ENCODE results near the gene CLDN9.

DNA sequence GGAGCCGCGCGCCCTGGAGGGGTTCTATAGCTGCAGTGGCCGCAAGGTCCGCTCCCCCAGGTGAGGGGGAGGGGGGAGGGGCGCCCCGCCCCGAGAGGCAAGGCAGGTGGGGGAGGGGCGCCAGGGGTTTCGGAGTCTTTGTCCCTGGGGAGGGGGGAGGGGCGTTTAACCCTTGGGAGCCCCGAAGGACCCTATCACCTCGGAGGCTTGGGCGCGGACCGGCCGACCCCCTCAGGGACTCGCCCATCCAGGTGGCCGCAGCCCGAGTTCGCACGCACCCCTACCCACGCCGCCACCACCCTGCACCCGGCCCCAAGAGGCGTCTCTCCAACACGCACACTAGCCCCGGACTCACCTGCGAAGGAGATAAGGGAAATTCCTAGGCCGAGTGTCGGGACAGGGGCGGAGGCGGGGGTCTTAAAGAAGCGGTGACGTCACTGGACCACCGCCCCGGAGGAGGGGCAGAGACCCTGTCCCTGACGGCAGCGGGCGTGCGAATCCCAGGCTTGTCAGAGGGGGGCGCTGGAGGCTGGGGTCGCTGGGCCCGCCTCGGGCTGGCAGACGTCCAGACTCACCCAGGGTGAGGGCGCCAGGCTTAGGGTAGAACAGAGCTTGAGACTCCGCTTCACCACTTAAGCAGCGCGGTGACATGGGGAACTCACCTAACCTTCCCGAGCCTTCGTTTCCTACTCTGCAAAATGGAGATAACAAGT lies 5.2 kb downstream of the CLDN9 start, which contains the start of gene CLDN6:
- TF ChIP-seq MED1 (CRISPR knock-in tag; IDR thresholded peaks at IDR 0.05; ENCODE audit: borderline replicate concordance) = no peak
- TF ChIP-seq ASH1L (IDR thresholded peaks at IDR 0.05; ENCODE audit: borderline replicate concordance, low read depth, partially characterized antibody) = no peak
- TF ChIP-seq, protein P1, sequence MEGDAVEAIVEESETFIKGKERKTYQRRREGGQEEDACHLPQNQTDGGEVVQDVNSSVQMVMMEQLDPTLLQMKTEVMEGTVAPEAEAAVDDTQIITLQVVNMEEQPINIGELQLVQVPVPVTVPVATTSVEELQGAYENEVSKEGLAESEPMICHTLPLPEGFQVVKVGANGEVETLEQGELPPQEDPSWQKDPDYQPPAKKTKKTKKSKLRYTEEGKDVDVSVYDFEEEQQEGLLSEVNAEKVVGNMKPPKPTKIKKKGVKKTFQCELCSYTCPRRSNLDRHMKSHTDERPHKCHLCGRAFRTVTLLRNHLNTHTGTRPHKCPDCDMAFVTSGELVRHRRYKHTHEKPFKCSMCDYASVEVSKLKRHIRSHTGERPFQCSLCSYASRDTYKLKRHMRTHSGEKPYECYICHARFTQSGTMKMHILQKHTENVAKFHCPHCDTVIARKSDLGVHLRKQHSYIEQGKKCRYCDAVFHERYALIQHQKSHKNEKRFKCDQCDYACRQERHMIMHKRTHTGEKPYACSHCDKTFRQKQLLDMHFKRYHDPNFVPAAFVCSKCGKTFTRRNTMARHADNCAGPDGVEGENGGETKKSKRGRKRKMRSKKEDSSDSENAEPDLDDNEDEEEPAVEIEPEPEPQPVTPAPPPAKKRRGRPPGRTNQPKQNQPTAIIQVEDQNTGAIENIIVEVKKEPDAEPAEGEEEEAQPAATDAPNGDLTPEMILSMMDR (IDR thresholded peaks at IDR 0.05 in 2 of 3, conservative IDR thresholded peaks at IDR 0.05 in 1 of 3; ENCODE audit: insufficient read depth in 2 of 3, low read depth in 1 of 3, low read length in 3 of 3) = peak; percentile 60 to 73 (median 62); a peak in 5 of 6 replicates
- TF ChIP-seq NBN (IDR thresholded peaks at IDR 0.05; ENCODE audit: low read depth) = no peak
- no peak for TF ChIP-seq ELF4 (CRISPR knock-in tag; IDR thresholded peaks at IDR 0.05)
- TF ChIP-seq ZNF609 (CRISPR knock-in tag; IDR thresholded peaks at IDR 0.05; ENCODE audit: borderline replicate concordance) = no peak
- TF ChIP-seq THAP7 (CRISPR knock-in tag; IDR thresholded peaks at IDR 0.05) = no peak
- no peak for TF ChIP-seq ZNF57 (CRISPR knock-in tag; IDR thresholded peaks at IDR 0.05)
- TF ChIP-seq ZBED1 (IDR thresholded peaks at IDR 0.05) = no peak
- no peak for TF ChIP-seq ZNF232 (CRISPR knock-in tag; IDR thresholded peaks at IDR 0.05)
- TF ChIP-seq EZH2 (IDR thresholded peaks at IDR 0.05; ENCODE audit: borderline replicate concordance, low read depth, low read length) = no peak
- no peak for TF ChIP-seq TRIM24 (IDR thresholded peaks at IDR 0.05)
- no peak for TF ChIP-seq HNRNPH1 (optimal IDR thresholded peaks at IDR 0.05; ENCODE audit: low read depth, low read length)
- no peak for TF ChIP-seq BCOR (IDR thresholded peaks at IDR 0.05)
